HUES64 (cell line): ENCODE measurements around the gene C6orf132.
"Not testable (repeated sequence)": the region's sequence is repeated elsewhere in the genome, so short reads cannot be mapped to it uniquely, and the experiment has no call there.

Source experiments
- H3K27ac ChIP-seq: 2 replicates; pipeline ENCODE4 v1.7.0; 2013; ENCODE audit warnings: low read depth, low read length, inconsistent platforms
- H3K27me3 ChIP-seq: 2 replicates; pipeline ENCODE4 v1.6.1; 2013; ENCODE audit warnings: mild to moderate bottlenecking, low read length; ENCODE audit not compliant: insufficient read depth
- H3K36me3 ChIP-seq: 2 replicates; pipeline ENCODE4 v1.6.1; 2013; ENCODE audit warnings: mild to moderate bottlenecking, low read length; ENCODE audit not compliant: insufficient read depth
- H3K4me1 ChIP-seq: 2 replicates; pipeline ENCODE4 v1.6.1; 2013; ENCODE audit warnings: mild to moderate bottlenecking, low read length, moderate library complexity; ENCODE audit not compliant: insufficient read depth
- H3K4me3 ChIP-seq: 2 replicates; pipeline ENCODE4 v1.5.1; 2013; ENCODE audit warnings: mild to moderate bottlenecking, low read length, moderate library complexity
- H3K9ac ChIP-seq: 2 replicates; pipeline ENCODE4 v1.6.1; 2013; ENCODE audit warnings: mild to moderate bottlenecking, low read depth, low read length
- H3K9me3 ChIP-seq: 2 replicates; pipeline ENCODE4 v1.6.1; 2013; ENCODE audit warnings: low read depth, low read length; ENCODE audit not compliant: insufficient read depth
- WGBS: fragments of 150-250, 120-280 bp; methylation state at CpG from one replicate; pipeline ENCODE4 v1.1.7; 2013; ENCODE audit warnings: missing lambda C conversion rate; 5-methylcytosine and 5-hydroxymethylcytosine counted together

Gene C6orf132

GRCh38 chr6:42158631-42159030, 16.2 kb upstream of the C6orf132 start:
- H3K27ac ChIP-seq = no peak overlapping the region

GRCh38 chr6:42158011-42158410, 15.6 kb upstream of the C6orf132 start:
- WGBS = 94% methylated on average over 2 of the region's 2 CpGs
- H3K9me3 ChIP-seq = no peaks in the 10 kb centered on the region
- no peaks in the 10 kb centered on the region for H3K27me3 ChIP-seq
- H3K4me1 ChIP-seq = 0 out of 2 replicates have a peak, but pooled peaks cover 6% of the 10 kb centered on the region
- H3K27ac ChIP-seq = no peak overlapping the region
- no peak overlapping the region; the same call in 1 of the 2 replicates for H3K9ac ChIP-seq
- no peaks in the 10 kb centered on the region for H3K36me3 ChIP-seq
- H3K4me3 ChIP-seq = no peak overlapping the region

More at GRCh38 chr6:42158631-42159030, 16.2 kb upstream of the C6orf132 start:
- Histone ChIP-seq H3K4me1 (0 out of 2 replicates have a peak, but pooled peaks cover 6% of the 10 kb centered on the region), H3K27me3 (no peaks in the 10 kb centered on the region), H3K9ac (no peak overlapping the region), H3K4me3 (no peak overlapping the region), H3K9me3 (no peaks in the 10 kb centered on the region), H3K36me3 (no peaks in the 10 kb centered on the region)
- 91% methylated on average over 2 of the region's 2 CpGs for WGBS

DNA sequence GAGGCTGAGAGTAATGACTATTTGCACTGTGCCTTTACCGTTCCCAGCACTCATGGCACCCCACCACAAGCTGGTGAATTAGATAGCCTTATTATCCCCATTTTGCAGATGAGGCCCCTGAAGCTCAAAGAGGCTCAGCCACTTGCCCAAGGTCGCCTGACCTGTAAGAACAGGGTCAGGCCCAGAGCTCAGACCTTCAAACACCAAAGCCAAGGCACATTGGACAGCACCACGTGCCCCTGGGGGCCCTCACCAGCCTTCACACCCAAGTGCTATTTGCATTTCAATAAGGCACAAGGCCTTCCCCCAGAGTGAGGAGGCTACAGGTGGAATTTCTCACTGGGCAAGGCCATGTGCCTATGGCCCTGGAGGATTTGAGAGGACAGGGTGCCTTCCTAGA, 14.2 kb upstream of the C6orf132 start:
- WGBS = 58% methylated on average over 3 of the region's 3 CpGs
- H3K36me3 ChIP-seq = no peaks in the 10 kb centered on the region
- no peak overlapping the region for H3K4me3 ChIP-seq
- H3K27me3 ChIP-seq = no peaks in the 10 kb centered on the region
- H3K9ac ChIP-seq = no peak overlapping the region
- no peak overlapping the region for H3K27ac ChIP-seq
- H3K4me1 ChIP-seq = 0 out of 2 replicates have a peak, but pooled peaks cover 3% of the 10 kb centered on the region
- no peaks in the 10 kb centered on the region for H3K9me3 ChIP-seq

- Histone ChIP-seq H3K9me3 (no peaks in the 10 kb centered on the region), H3K27ac (no peak overlapping the region), H3K4me1 (0 out of 2 replicates have a peak, but pooled peaks cover 3% of the 10 kb centered on the region), H3K27me3 (no peaks in the 10 kb centered on the region), H3K9ac (no peak overlapping the region), H3K36me3 (no peaks in the 10 kb centered on the region), H3K4me3 (no peak overlapping the region)
- 93% methylated on average over 4 of the region's 4 CpGs for WGBS
These were observed 12.9 kb upstream of the C6orf132 start for GRCh38 chr6:42155293-42155692.

DNA sequence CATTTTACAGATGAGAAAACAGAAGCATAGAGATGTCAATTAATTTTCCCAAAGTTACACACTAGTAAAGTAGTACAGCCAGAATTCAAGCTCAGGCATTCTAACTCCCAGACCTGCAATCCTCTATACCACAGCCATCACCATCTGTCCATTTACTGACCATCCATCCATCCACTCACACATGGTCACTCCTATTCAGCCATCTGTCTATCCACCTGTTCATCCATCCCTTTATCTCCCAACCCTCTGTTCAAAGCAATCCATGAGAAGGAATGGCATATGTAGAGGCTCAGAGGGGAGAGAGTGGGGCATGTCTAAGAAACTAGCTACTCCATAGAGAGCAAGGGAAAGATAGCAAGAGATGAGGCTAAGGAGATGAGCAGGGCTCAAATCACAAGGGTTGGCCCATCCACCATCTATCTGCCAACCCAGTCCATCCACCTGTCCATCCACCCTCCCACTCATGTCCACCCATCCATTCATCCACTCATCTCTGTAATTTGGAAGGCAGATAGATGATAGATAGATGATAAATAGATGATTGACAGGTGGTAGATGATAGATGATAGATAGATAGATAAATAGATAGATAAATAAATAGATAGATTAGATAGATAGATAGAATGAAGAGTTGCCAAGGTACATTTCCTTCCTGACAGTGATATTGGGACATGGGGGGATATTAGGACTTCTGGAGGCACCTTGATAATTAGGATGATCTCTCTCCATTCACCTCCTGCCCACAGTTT, 12.2 kb upstream of the C6orf132 start:
- Histone ChIP-seq H3K9me3 (no peaks in the 10 kb centered on the region), H3K9ac (no peak overlapping the region), H3K4me3 (no peak overlapping the region), H3K4me1 (0 out of 2 replicates have a peak, but pooled peaks cover 3% of the 10 kb centered on the region), H3K27ac (no peak overlapping the region), H3K27me3 (no peaks in the 10 kb centered on the region), H3K36me3 (no peaks in the 10 kb centered on the region)

GRCh38 chr6:42153921-42154320, 11.5 kb upstream of the C6orf132 start:
- Histone ChIP-seq H3K4me1 (peaks cover 5% of the 10 kb centered on the region; the same call in 1 of the 2 replicates), H3K9ac (no peak overlapping the region), H3K27ac (no peak overlapping the region), H3K27me3 (no peaks in the 10 kb centered on the region), H3K4me3 (no peak overlapping the region), H3K36me3 (no peaks in the 10 kb centered on the region), H3K9me3 (no peaks in the 10 kb centered on the region)
- 92% methylated on average over 5 of the region's 5 CpGs for WGBS

GRCh38 chr6:42152528-42153213, 10.3 kb upstream of the C6orf132 start:
- 71% methylated on average over 3 of the region's 4 CpGs for WGBS
- not testable (repeated sequence) for H3K27me3 ChIP-seq, H3K9me3 ChIP-seq, H3K4me3 ChIP-seq, H3K4me1 ChIP-seq, H3K36me3 ChIP-seq, H3K9ac ChIP-seq, H3K27ac ChIP-seq

DNA sequence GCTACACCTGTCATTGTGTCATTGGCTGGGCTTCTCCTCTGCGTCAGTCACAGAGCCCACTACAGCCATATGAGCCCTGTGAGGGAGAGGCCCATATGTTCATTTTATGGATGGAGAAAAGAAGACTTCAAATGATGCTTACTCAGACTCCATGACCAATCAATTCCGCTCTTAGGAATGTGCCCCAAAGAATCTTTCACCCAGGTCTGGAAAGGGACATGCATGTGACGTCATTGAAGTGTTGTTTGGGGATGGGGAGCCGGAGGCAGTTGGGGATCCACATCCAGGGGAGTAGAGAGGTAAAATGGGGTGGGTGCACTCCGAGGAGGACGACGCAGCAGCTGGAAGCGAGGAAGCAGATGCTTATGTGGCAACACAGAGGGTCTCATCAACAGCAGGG, 9.6 kb upstream of the C6orf132 start:
- H3K9ac ChIP-seq = no peak overlapping the region
- H3K27me3 ChIP-seq = no peaks in the 10 kb centered on the region
- peaks cover 6% of the 10 kb centered on the region; the same call in 1 of the 2 replicates for H3K4me1 ChIP-seq
- H3K36me3 ChIP-seq = no peaks in the 10 kb centered on the region
- H3K4me3 ChIP-seq = no peak overlapping the region
- no peak overlapping the region for H3K27ac ChIP-seq
- H3K9me3 ChIP-seq = no peaks in the 10 kb centered on the region
- WGBS = 84% methylated on average over 8 of the region's 8 CpGs

- H3K4me1 ChIP-seq = peaks cover 4% of the 10 kb centered on the region; the same call in 1 of the 2 replicates
- no peaks in the 10 kb centered on the region for H3K9me3 ChIP-seq
- no peak overlapping the region for H3K27ac ChIP-seq
- 97% methylated on average over 8 of the region's 8 CpGs for WGBS
- no peaks in the 10 kb centered on the region for H3K27me3 ChIP-seq
- no peak overlapping the region for H3K4me3 ChIP-seq
- no peaks in the 10 kb centered on the region for H3K36me3 ChIP-seq
- no peak overlapping the region for H3K9ac ChIP-seq
These were observed 7.8 kb upstream of the C6orf132 start for GRCh38 chr6:42150254-42150653.

GRCh38 chr6:42148058-42148457, 5.6 kb upstream of the C6orf132 start:
- 81% methylated on average over 3 of the region's 3 CpGs for WGBS
- Histone ChIP-seq H3K36me3 (no peaks in the 10 kb centered on the region), H3K9ac (no peak overlapping the region)

DNA sequence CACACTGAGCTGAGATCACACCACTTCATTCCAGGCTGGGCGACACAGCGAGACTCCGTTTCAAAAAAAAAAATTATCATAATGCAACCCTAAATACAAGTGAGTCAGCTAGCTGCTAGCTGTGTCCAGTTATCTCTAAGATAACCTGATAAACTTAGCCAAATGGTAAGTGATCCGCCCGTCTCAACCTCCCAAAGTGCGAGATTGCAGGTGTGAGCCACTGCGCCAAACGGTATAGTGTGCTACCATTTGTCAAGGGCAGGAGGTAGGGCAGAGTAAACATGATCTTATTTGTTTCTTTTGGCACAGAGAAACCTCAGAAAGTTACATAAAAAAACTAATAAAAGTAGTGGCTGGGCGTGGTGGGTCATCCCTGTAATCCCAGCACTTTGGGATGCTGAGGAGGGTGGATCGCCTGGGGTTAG, 4.7 kb upstream of the C6orf132 start:
- WGBS = 95% methylated on average over 10 of the region's 10 CpGs
- no peak overlapping the region for H3K4me3 ChIP-seq
- peaks cover 7% of the 10 kb centered on the region for H3K4me1 ChIP-seq
- H3K27me3 ChIP-seq = no peaks in the 10 kb centered on the region
- H3K9ac ChIP-seq = no peak overlapping the region
- H3K36me3 ChIP-seq = no peaks in the 10 kb centered on the region
- H3K9me3 ChIP-seq = no peaks in the 10 kb centered on the region
- H3K27ac ChIP-seq = no peak overlapping the region

More at GRCh38 chr6:42148058-42148457, 5.6 kb upstream of the C6orf132 start:
- no peak overlapping the region for H3K4me3 ChIP-seq
- no peaks in the 10 kb centered on the region for H3K9me3 ChIP-seq
- peaks cover 4% of the 10 kb centered on the region; the same call in 1 of the 2 replicates for H3K4me1 ChIP-seq
- no peak overlapping the region for H3K27ac ChIP-seq
- no peaks in the 10 kb centered on the region for H3K27me3 ChIP-seq
